CD4-positive, alpha-beta T cell treated with Interleukin-4 for 1 hour (primary cell): ENCODE results near the gene ARHGAP19.
"Not testable (repeated sequence)": the region's sequence is repeated elsewhere in the genome, so short reads cannot be mapped to it uniquely, and the experiment has no call there.

Experiments
- DNase-seq, 2 donors: peaks; one replicate each; pipeline ENCODE4 v3.0.0-alpha.2; 2020 to 2022

ARHGAP19 gene

DNA sequence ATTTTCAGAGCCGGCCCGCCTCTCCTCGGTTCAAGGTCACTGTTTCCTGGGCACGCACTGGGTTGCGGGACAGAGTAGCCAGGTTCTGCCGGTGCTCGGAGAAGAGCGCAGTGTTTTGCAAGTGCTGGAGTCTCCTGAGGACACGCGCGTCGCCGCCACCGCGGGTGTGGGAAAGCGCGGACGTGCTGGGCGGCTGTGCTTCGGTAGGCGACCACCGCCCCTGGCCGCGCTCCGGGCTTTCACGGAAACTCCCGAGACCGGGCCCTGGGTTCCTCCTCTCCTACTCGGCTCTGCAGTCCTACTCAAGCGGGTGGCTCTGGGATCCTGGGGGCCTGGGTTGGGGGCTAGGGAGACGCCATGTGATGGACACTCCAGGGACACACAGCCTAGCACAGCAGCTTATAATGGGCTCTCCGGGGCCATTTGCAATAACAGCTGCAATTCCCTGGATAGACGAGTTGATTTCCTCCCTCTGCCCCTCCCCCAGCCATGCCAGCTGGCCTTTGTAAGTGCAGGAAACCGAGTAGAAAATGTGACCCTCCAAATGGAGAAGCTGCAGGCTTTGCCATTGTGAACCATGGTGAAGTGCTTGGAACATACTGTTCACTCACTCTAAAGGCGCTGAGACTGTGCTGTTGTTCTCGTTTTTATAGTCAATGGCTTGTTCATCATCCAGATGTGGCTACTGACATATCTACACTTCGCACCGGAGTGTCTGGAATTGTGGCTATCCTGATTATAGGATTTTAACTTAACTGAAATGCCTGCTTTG, 28.8 kb upstream of the ARHGAP19 start:
- peak in 1 of 2 donors; percentile 20 for DNase-seq

- no peak for DNase-seq
Observed at GRCh38 chr10:97320480-97321031, 28.1 kb upstream of the ARHGAP19 start.

DNA sequence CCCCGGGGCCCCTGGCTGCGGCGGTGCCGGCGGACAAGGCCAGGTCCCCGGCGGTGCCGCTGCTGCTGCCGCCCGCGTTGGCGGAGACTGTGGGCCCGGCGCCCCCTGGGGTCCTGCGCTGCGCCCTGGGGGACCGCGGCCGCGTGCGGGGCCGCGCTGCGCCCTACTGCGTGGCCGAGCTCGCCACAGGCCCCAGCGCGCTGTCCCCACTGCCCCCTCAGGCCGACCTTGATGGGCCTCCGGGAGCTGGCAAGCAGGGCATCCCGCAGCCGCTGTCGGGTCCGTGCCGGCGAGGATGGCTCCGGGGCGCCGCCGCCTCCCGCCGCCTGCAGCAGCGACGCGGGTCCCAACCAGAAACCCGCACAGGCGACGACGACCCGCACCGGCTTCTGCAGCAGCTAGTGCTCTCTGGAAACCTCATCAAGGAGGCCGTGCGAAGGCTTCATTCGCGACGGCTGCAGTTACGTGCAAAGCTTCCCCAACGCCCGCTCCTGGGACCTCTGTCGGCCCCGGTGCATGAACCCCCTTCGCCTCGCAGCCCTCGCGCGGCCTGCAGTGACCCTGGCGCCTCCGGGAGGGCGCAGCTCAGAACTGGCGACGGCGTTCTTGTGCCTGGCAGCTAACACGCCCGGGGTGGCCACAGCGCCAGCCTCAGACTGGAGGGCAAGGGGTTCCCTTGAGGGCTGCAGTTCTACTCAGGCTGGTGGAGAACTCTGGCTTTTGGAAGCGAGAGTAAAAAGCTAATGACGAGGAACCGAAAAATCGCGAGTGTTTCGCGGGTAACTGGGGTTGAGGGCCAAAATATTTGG, 27.4 kb upstream of the ARHGAP19 start:
- DNase-seq, result peak; percentile 65 to 72

DNA sequence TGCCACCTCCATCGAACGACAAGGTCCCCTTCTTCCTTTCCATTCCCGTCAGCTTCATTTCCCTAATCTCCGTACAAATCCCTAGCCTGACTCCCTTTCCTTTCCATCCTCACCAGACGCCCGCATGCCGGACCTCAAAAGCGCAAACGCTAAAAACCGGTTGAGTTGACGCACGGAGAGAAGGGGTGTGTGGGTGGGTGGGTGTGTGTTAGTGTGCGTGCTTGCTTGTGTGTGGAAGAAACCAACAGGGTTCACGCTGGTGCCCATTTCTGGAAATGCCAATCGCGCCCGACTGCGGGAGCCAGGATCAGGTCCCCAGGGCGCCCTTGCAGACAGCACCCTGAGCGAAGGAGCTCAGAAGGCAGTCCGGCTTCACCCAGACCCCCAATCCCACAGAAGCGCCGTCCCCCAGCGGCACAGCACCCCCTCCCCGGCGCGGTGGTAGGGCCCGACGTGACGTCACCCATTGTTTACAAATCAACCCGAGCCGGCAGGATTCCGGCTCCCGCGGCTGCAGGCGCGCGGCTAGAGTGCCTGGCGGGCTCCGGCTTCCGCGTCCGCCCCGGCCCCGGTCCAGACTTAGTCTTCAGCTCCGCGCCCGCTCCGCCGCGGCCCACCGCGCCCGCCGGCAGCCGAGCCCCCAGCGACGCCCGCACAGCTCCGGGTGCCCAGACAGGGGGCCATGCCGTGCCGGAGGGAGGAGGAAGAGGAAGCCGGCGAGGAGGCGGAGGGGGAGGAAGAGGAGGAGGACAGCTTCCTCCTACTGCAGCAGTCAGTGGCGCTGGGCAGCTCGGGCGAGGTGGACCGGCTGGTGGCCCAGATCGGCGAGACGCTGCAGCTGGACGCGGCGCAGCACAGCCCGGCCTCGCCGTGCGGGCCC, 26.6 kb upstream of the ARHGAP19 start, which contains the start of gene FRAT1:
Gene FRAT1 (plus strand): TSS at position 500 of the 880 bp plus-strand sequence. CDS start 183 bp downstream, at position 683.
- DNase-seq, result peak; percentile 89 to 92

- no peak for DNase-seq
Observed at GRCh38 chr10:97314671-97315070, 22.2 kb upstream of the ARHGAP19 start.

DNA sequence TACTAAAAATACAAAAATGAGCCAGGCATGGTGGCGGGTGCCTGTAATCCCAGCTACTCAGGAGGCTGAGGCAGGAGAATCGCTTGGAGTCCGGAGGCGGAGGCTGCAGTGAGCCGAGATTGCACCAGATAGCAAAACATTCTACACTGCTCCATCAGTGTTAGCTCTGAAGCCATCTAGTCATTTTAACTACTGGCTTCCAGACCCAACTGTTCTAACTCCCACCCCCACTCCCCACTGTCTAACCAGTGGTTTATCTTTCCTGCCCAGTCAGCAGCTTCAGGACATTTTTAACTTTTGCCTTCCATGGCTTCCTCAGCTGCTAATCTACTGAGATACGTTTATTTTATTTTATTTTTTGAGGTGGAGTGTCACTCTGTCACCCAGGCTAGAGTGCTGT, 20.5 kb upstream of the ARHGAP19 start:
- no peak for DNase-seq

DNA sequence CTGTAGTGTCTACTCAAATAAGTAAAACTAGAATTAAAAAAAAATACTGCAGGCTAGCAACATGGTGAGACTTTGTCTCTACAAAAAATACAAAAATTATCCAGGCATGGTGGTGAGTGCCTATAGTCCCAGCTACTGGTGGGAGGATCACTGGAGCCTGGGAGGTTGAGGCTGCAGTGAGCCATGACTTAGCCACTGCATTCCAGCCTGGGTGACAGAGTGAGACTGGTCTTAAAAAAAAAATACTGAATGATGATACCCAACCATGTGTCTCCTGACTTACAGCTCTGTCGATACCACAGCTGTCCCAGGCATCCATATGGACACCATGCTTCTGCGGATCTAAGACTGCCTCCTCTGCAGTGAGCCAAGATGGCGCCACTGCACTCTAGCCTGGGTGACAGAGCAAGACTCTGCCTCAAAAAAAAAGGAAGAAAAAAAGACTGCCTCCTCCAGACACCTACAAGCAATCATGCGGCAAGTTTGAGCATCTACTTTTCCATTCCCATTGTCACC, 18.7 kb upstream of the ARHGAP19 start:
- no peak for DNase-seq

DNA sequence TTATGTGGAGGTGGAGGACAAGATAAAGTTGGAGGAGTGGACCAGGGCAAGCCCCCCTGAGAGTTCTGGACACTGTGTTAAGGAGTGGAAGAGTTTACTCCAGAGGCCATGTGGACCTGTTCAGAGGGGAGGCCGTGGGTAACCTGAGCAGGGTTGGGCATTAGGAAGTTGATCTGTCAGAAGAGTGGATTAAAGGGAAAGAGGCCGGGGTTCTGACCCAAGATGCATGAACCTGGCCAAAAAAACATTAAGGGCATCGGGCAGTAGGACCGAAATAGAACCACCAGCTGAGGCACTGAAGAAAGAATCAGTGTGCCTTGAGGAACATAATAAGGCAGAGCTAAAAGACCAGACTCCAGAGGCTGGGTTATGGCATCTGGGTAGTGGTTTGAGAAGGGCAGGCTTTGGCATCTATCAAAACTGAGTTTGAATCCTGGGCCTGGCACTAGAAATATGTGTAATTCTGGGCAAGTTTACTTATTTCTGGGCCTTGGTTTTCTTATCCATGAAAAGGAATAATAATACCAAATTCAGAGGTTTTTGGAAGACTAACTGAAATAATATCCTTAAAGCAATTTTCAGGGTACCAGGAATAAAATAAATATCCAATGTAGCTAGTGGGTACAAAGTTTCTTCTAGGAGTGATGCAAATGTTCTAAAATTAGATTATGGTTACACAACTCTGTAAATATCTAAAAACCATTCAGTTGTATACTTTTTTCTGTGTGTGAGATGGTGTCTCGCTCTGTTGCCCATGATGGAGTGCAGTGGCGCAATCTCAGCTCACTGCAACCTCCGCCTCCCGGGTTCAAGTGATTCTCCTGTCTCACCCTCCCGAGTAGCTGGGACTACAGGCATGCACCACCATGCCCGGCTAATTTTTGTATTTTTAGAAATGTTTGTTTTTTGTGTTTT, 15.7 kb upstream of the ARHGAP19 start:
- no peak for DNase-seq

- no peak for DNase-seq
Observed at GRCh38 chr10:97307441-97307840, 15.0 kb upstream of the ARHGAP19 start.

GRCh38 chr10:97302088-97302791, 9.8 kb upstream of the ARHGAP19 start:
- no peak for DNase-seq

DNA sequence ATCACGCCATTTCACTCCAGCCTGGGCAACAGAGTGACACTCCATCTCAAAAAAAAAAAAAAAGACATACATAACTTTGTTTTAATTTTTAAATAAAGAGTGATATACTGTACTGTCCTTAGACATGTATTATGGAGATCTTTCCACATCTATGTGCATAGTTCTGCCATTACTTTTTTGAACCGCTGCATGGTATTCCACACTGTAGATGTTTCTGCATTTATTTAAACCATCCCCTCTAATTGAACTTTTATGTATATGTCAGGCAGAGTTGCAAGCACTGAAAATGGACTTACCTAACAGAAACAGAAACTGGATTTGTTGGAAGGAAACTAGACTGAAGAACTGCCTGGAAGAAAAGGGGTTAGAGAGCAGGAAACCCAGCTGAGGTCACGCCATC, 8.5 kb upstream of the ARHGAP19 start:
- DNase-seq, result no peak

GRCh38 chr10:97298223-97298571, 5.8 kb upstream of the ARHGAP19 start:
- no peak for DNase-seq

DNA sequence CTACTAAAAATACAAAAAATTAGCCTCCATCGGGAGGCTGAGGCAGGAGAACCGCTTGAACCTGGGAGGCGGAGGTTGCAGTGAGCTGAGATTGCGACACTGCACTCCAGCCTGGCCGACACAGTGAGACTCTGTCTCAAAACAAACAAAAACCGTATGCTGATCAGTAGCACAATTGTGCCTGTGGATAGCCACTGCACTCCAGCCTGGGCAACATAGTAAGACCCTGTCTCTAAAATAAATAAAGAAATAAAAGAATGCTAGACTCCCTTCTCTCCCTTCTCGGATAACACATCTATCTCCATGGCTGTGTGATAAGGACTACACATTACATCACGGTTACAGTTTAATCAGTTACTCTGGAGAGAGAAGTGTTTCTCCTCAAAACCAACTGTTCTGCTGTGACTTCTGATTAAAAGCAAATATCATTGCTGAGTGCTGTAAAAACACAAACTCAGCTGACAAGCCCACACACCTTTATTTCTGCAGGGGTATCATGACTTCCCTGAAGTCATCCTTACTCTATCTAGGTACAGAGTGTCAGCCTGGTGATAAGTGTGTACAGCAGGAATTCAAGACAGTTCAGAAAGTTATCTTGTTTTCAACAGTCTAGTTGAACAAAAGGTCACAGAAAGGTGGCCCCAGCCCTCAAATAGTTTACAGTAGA, 5.3 kb upstream of the ARHGAP19 start:
- DNase-seq, result no peak

- DNase-seq, result no peak
Observed at GRCh38 chr10:97292862-97293198, 393 bp upstream of the ARHGAP19 start.

DNA sequence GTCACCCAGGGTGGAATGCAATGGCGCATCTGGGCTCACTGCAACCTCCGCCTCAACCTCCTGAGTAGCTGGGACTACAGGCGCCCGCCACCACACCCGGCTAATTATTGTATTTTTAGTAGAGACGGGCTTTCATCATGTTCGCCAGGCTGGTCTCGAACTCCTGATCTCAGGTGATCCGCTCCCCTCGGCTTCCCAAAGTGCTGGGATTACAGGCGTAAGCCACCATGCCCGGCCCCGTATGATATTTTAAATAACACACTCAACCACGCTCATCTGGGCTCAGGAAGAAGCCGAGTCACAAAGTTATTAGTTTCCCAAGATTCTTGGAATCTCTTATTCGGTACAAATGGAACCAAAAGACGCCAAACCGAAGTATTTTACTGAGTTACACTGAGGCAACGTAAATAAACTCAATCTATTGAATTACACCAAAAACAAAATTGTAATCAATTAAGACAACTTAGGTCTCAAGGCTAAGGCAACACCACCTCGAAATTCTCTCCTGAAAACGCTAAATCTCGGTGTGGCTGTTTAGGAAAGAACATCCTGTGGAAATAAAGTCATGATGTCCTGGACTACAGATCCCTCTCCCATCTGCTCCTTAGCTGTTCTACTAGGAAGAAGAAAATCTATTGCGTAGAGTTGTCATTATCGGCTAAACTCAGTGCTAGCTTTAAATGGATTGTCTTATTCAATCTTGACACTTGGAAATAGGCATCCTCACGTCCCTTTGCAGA, 910 bp downstream of the ARHGAP19 start:
- DNase-seq, result no peak

DNA sequence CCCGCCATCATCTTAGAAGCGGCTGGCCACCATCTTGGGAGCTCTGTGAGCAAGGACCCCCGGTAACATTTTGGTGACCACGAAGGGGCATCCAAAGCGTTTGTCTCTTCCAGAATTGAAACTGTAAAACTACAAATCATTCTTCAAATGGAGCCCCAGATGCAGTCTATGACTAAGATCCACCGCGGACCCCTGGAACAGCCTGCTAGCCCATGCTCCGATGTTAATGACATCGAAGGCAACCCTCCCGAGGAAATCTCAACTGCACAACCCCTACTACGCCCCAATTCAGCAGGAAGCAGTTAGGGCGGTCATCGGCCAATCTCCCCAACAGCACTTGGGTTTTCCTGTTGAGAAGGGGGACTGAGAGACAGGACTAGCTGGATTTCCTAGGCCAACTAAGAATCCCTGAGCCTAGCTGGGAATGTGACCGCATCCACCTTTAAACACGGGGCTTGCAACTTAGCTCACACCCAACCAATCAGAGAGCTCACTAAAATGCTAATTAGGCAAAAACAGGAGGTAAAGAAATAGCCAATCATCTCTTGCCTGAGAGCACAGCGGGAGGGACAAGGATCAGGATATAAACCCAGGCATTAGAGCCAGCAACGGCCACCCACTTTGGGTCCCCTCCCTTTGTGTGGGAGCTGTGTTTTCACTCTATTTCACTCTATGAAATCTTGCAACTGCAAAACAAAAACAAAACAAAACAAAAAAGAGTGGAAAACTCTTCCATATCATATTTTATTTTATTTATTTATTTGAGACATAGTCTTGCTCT, 1.7 kb downstream of the ARHGAP19 start:
- DNase-seq, result not testable (repeated sequence)

GRCh38 chr10:97290076-97290475, 2.4 kb downstream of the ARHGAP19 start:
- DNase-seq, result not testable (repeated sequence)

GRCh38 chr10:97280783-97281182, 11.7 kb downstream of the ARHGAP19 start:
- DNase-seq, result no peak
